Glutamatergic neuron (in vitro differentiated cells): ENCODE data around the gene TGIF2LX. TPM values are rescaled to one million over a fixed set of nuclear protein-coding genes. Genes with fewer than 3 reads are reported as not detected.
"Not testable (repeated sequence)": the region's sequence is repeated elsewhere in the genome, so short reads cannot be mapped to it uniquely, and the experiment has no call there.

ENCODE experiments used
- DNase-seq: peaks from one replicate; pipeline ENCODE4 v3.0.0; 2022
- H3K27ac Mint-ChIP-seq: one replicate; pipeline ENCODE4 v1.8.0; 2020; ENCODE audit warnings: mild to moderate bottlenecking, mixed read lengths, inconsistent platforms; ENCODE audit not compliant: unreplicated experiment
- H3K27me3 Mint-ChIP-seq: one replicate; pipeline ENCODE4 v1.8.0; 2020; ENCODE audit warnings: mild to moderate bottlenecking, moderate library complexity, mixed read lengths, inconsistent platforms; ENCODE audit not compliant: unreplicated experiment
- H3K36me3 Mint-ChIP-seq: one replicate; pipeline ENCODE4 v1.8.0; 2020; ENCODE audit warnings: mild to moderate bottlenecking, mixed read lengths, inconsistent platforms; ENCODE audit not compliant: unreplicated experiment
- H3K4me1 Mint-ChIP-seq: one replicate; pipeline ENCODE4 v1.8.0; 2020; ENCODE audit warnings: mild to moderate bottlenecking, low read depth, mixed read lengths, inconsistent platforms; ENCODE audit not compliant: unreplicated experiment
- H3K4me3 Mint-ChIP-seq: one replicate; pipeline ENCODE4 v1.8.0; 2020; ENCODE audit warnings: mild to moderate bottlenecking, mixed read lengths, inconsistent platforms; ENCODE audit not compliant: unreplicated experiment
- H3K9me3 Mint-ChIP-seq: one replicate; pipeline ENCODE4 v1.8.0; 2020; ENCODE audit warnings: mild to moderate bottlenecking, moderate library complexity, mixed read lengths, inconsistent platforms; ENCODE audit not compliant: unreplicated experiment
- long read RNA-seq: library from polyadenylated mRNA; unstranded; transcript quantifications from one replicate; pipeline ENCODE4 v2.0.0, GENCODE V29; 2020; ENCODE audit not compliant: unreplicated experiment
- total RNA-seq: library from RNA; stranded (reverse); fragmentation: NEBNext Ultra II Directional; extraction: Animal tissue kit (Norgen Biotek cat#: 25700); gene quantifications from one replicate; pipeline ENCODE4 v1.2.1, GENCODE V29; 2021; ENCODE audit not compliant: unreplicated experiment

The TGIF2LX gene
- total RNA-seq: not detected
- long read RNA-seq: 0 reads

DNA sequence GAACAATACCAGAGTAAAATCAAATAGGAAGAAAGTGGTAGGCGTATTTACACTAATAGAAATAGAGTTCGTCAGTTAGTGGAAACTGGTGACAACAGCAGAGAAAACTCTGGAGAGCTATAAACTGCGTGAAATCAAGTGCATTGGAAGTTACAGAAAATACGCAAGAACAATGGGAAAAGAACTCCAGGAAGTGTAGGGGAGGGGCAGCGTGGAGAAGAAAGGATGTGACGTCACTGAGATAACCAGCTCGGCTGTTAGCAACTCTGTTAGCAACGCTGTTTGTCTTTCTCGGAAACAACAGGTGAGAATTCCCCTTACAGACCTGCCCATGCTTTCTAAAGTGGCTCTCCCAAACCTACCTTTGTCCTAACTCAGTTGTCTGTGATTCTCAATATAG lies at the start of gene TGIF2LX:
TSS of gene TGIF2LX (plus strand) at position 244 of the 400 bp plus-strand sequence. CDS start 178 bp downstream, outside the sequence.
- H3K9me3 Mint-ChIP-seq, H3K4me3 Mint-ChIP-seq, H3K27ac Mint-ChIP-seq, H3K36me3 Mint-ChIP-seq, H3K4me1 Mint-ChIP-seq, H3K27me3 Mint-ChIP-seq, DNase-seq: not testable (repeated sequence)

- DNase-seq, H3K4me1 Mint-ChIP-seq, H3K9me3 Mint-ChIP-seq, H3K27ac Mint-ChIP-seq, H3K27me3 Mint-ChIP-seq, H3K4me3 Mint-ChIP-seq, H3K36me3 Mint-ChIP-seq: not testable (repeated sequence)
These were observed 728 bp downstream of the TGIF2LX start for GRCh38 chrX:89922338-89922934.

DNA sequence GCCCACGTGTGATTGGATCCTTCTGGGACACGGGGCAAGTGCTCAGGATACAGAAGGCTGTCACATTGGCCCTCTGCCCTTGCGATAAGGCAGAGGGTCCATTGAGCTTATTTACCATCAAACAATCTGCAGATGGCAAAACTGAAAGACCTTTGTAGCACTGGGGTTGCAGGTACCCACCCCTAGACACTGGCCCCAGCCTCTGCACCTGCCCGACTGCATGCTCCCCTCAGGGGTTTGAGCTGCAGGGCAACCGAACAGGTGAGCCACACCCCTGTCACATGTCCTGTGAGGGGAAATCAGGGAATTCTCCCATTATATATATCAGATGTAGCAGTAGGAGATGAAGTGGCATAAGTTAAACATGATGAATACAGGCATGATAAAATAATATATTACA lies 21.4 kb downstream of the TGIF2LX start:
- DNase-seq, H3K9me3 Mint-ChIP-seq, H3K27ac Mint-ChIP-seq, H3K4me3 Mint-ChIP-seq, H3K4me1 Mint-ChIP-seq, H3K27me3 Mint-ChIP-seq, H3K36me3 Mint-ChIP-seq: not testable (repeated sequence)

GRCh38 chrX:89965588-89965987 lies 43.9 kb downstream of the TGIF2LX start:
- not testable (repeated sequence) for DNase-seq, H3K9me3 Mint-ChIP-seq, H3K27ac Mint-ChIP-seq, H3K27me3 Mint-ChIP-seq, H3K36me3 Mint-ChIP-seq, H3K4me3 Mint-ChIP-seq, H3K4me1 Mint-ChIP-seq
